Activated CD8-positive, alpha-beta memory T cell treated with anti-CD3 and anti-CD28 coated beads, Interleukin-2, amount 50 U/mL, for 1 hour (primary cell): ENCODE data around the gene USH1C.

ENCODE experiments used
- DNase-seq: peaks from one replicate; pipeline ENCODE4 v3.0.0-alpha.2; 2020; ENCODE audit errors: extremely low read depth

The USH1C gene

DNA sequence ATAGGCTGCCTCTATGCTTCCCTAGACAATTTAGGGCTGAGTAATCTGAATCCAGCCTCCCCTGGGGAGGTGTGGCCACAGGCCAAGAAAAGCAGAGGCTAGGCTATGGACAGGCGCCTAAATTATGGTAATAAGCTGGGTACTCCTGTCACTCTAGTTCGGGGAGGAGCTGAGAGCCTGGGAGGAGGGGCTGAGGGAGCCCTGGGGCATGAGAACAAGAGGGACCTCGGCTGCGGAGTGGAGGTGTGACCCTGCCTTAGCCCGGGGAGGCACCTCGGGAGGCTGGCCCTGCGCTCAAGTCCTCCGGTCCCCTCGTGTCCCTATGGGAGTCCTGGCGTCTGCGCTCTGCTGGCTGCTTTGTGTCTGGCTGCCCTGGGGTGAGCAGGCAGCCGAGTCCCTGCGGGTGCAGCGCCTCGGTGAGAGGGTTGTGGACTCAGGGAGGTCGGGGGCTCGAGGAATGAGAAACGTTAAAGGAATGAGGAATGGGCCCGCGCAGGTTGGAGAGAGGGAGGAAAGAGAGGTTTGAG lies 2.9 kb upstream of the USH1C start, which contains the start of gene OTOG:
TSS of gene OTOG (plus strand) at position 209 of the 527 bp plus-strand sequence. CDS start at position 323, 114 bp downstream.
- DNase-seq: no peak

- DNase-seq: no peak
Observed at GRCh38 chr11:17546240-17546639, 2.0 kb upstream of the USH1C start.

DNA sequence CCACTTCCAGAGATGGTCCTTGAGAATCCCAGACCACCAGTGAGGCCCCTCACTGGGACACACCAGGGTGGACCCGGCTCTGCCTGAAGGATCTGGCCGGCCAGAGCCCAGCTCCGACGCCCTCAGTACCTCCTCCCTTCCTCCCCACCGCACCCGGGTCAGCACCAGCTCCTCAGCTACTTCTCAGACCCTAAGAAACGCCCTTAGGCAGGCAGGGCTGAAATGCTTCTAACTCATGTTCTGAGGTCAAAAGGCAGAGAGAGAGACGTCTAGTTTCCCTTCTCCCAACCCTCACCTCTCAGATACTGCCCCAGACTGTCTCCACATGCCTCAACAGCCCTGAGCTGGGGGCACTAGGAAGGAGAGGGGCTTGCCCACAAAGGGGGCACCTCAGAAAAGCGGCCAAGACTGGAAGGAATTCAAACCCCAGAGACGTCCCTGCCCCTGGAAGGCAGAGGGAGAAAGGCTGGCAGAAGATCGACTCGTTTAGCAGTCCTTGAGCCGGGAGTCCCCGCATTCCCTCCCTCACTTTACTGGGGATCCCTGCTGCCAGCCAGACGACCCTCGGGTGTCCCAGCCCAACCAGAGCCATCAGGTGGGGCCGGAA lies 539 bp downstream of the USH1C start:
- no peak for DNase-seq

GRCh38 chr11:17543041-17543440 lies 1.2 kb downstream of the USH1C start:
- no peak for DNase-seq

DNA sequence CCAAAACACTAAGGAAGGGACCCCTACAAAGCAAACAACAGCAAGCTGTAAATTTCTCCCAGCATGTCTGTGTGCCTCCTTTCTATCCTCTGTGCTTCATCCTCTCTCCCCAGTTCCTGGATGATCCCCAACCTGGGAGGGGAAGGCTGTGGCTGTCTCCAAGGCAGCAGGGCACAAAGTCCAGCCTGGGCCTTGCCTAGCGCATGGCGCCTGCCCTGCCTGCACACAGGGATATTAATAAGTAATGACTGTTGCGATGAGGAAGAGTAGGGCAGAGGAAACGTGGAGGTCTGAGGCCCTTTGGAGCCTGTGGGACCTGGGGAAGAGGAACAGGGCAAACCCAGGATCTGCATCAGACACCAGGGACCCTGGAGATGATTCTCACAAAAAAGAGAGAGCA lies 2.0 kb downstream of the USH1C start:
- no peak for DNase-seq

- no peak for DNase-seq
Observed at GRCh38 chr11:17541330-17541885, 2.8 kb downstream of the USH1C start.

- DNase-seq: no peak
Observed at GRCh38 chr11:17540807-17541206, 3.4 kb downstream of the USH1C start.

GRCh38 chr11:17538731-17539130 lies 5.5 kb downstream of the USH1C start:
- no peak for DNase-seq

GRCh38 chr11:17538054-17538453 lies 6.2 kb downstream of the USH1C start:
- no peak for DNase-seq

GRCh38 chr11:17537261-17537660 lies 7.0 kb downstream of the USH1C start:
- DNase-seq: no peak

DNA sequence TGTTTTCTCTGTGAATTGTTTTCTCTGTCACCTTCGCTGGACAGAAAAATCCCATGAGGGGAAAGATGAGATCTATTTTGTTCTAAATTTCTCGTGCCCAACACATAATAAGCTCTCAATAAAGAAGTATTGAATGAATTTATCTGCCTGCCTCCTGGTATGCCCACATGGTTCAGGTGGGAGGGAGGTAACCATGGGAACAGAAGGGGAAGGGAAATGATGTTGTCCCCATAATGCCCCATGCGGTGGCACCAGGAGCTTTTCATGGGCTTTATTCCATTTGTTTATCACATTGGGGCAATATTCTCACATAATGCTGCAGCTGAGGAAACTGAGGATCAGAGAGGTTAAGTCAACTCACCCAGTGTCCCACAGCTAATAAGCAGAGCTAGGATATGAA lies 8.7 kb downstream of the USH1C start:
- DNase-seq: no peak

DNA sequence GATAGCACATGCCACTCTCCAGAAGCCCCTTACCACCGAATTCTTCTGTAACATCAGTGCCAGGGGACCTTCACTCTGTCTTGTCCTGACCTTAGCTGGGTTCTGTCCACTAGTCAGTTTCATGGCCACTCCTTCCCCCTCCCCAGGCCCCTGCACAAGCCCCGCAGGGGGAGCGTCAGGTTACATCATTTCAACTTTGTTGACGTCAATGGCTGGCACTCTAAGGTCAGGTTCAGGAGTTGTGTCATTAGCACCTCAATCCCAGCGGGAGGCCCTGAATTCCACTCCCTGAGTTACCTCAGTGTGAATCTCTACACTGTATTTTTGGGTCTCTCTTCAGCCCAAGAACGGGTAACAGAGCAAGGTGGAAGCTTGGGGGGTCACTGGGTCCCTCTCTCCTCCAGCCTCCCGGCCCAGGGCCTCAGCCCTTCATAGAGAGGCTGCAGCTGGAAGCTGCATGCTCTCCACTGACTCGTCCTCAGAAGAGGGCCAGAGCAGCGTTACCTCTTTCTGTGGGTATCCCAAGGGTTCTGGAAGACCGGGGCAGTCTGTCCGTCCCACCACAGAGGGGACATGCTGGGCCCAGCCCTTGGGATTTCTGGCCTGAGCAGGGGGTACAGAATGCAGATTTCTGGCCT lies 10.3 kb downstream of the USH1C start:
- DNase-seq: no peak

DNA sequence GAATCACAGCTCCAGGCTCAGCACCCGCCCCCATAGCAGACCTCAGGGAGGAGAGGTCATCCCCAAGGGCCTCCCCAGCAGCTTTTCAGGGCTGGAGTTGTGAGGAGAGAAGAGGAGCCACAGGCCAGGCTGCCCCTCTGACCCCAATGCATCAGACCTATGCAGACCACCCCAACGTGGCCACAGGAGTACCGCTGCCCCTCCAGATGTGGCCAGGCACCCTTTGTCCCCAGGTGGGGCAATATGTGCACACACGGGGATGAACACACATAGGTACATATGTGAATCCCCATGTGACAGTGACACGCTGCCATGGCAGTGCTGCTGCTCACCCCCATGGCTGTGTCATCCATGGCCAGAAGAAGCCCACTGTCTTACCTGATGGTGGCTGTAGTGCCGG lies 10.9 kb downstream of the USH1C start:
- DNase-seq: no peak

GRCh38 chr11:17532784-17533183 lies 11.4 kb downstream of the USH1C start:
- DNase-seq: no peak

DNA sequence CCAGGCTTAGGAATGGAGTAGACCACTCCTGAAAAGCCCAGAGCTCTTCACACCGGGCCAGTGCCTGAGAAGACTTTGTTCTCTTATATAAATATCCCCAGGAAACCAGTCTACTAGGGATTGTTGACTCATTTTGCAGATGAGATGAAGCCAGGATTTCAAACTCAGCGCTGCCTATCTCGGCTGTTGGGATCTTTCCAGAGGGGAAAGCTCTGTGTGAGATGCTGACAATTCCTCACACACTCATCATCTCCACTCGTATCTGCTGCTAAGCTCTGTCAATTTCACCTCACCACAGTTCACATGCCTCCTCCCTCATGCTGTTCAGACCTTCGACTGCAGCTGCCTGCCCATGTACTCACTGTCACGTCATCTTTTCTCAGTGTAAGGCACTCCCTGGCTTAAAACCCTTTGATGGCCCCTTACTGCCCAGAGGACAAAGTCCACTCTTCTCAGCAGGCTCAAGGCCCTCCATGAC lies 12.5 kb downstream of the USH1C start:
- no peak for DNase-seq

DNA sequence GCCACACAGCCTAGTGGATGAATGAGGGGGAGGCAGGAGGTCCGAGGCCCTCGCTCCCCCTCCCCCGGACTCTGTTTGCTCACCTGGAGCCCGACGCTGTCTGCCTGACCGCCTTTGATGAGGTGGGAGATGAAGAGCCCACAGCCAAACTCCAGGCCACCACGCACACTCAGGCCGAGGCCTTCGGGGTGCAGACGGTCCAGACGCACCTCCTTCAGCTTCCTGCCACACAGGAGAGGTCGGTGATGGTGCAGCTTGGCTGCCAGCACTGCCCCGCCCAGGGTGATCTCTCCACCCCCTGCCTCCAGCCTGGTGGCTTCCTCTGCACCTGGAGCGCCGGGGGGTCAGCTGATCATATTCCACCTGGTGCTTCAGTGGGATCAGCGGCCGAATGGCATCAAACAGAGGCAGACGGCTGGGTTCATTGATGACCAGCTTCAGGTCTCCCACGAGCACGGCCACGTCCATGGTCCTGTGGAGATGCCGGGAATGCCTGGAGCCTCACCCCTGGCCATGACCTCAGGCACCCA lies 13.1 kb downstream of the USH1C start:
- DNase-seq: no peak

GRCh38 chr11:17529844-17530185 lies 14.4 kb downstream of the USH1C start:
- no peak for DNase-seq

DNA sequence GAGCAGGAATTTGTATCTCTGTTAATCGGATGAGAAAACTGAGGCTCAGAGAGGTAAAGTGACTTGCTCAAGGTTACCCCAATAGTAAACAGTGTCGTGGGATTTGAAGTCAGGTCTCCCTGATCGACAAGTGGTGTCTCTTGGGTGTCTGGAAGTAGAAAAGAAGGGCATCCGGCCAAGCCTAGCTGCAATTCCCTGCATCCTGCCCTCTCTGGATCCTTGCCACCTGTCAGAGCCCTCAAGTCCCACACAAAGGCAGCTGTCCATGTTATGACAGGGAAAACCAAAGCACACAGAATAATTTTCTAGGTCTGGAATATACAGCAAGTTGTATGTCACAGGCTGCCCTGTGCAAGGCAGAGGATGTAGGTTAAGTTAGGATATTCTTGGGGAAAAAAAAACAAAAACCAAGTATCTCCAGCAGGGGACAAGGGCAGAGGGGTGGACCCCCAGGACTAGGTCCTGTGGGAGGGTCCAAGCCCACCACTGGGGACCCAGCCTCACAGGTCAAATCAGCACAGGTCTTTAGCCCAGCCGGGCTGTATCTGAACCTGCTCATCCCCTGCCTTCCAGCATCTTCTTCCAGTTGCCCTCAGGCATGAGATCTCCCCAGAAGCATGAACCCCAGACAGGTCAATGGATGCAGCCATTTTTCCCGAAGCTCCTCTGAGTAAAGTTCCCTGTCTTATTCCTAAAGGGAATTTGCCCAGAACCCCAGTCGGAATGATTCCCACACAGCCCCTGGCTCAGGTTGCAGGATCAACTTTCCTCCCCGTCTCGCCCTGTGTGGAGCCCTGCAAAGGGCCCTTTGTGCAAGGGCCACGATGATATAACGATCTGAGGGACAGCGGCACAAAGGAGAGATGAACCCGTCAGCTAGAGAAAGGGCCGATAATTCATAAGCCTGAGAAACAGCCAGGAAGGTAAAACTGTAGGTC lies 15.0 kb downstream of the USH1C start:
- DNase-seq: no peak

DNA sequence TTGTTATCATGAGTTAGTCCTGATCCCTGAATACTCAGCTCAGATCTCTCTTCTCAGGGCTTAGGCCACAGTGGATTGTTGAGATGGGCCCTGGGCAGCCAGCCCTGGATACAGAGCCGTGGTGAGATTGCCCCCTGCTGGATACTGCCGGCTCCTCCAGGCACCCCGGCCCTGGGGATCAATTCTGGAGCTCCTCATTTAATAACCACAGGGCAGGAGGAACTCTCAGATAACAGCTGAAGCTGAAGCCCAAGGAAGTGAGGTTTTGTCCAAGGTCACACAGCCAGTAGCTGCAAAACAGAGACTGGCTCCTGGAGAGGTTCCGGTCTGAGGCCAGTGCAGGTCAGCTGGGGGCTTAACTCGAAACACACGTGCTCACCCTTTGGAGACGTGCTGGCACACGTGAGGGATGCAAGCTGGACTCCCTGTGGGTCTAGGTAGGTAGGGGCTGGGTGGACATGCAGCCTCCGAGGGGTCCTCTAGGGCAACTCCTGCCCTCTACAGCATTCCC lies 16.0 kb downstream of the USH1C start:
- DNase-seq: no peak

- DNase-seq: no peak
Observed at GRCh38 chr11:17527628-17527995, 16.6 kb downstream of the USH1C start.

- DNase-seq: no peak
Observed at GRCh38 chr11:17526931-17527627, 17.1 kb downstream of the USH1C start.
